NB4 (cell line): Measurements from ENCODE around the gene PNPT1.
"Not testable (repeated sequence)": the region's sequence is repeated elsewhere in the genome, so short reads cannot be mapped to it uniquely, and the experiment has no call there.

Experiments
- DNase-seq: peaks from one replicate; pipeline ENCODE4 v3.0.0; 2010; ENCODE audit warnings: low read depth
- H3K4me3 ChIP-seq: one replicate; pipeline ENCODE4 v1.5.1; 2011; ENCODE audit warnings: mild to moderate bottlenecking, low read depth, low read length, moderate library complexity
- CTCF ChIP-seq: IDR thresholded peaks from one replicate; pipeline ENCODE4 v1.5.1; 2012; ENCODE audit warnings: low read depth, low read length
- MYC ChIP-seq: IDR thresholded peaks from 2 replicates; pipeline ENCODE4 v1.6.1; 2011; ENCODE audit warnings: low read depth, low read length
- POLR2A ChIP-seq: IDR thresholded peaks from 2 replicates; pipeline ENCODE4 v1.6.1; 2011; ENCODE audit warnings: mild to moderate bottlenecking; ENCODE audit not compliant: insufficient read length; ENCODE audit errors: extremely low read depth
- TF ChIP-seq, protein P1 (sequence below): IDR thresholded peaks from 2 replicates; pipeline ENCODE4 v1.6.1; 2011; ENCODE audit warnings: low read depth, low read length

The PNPT1 gene

DNA sequence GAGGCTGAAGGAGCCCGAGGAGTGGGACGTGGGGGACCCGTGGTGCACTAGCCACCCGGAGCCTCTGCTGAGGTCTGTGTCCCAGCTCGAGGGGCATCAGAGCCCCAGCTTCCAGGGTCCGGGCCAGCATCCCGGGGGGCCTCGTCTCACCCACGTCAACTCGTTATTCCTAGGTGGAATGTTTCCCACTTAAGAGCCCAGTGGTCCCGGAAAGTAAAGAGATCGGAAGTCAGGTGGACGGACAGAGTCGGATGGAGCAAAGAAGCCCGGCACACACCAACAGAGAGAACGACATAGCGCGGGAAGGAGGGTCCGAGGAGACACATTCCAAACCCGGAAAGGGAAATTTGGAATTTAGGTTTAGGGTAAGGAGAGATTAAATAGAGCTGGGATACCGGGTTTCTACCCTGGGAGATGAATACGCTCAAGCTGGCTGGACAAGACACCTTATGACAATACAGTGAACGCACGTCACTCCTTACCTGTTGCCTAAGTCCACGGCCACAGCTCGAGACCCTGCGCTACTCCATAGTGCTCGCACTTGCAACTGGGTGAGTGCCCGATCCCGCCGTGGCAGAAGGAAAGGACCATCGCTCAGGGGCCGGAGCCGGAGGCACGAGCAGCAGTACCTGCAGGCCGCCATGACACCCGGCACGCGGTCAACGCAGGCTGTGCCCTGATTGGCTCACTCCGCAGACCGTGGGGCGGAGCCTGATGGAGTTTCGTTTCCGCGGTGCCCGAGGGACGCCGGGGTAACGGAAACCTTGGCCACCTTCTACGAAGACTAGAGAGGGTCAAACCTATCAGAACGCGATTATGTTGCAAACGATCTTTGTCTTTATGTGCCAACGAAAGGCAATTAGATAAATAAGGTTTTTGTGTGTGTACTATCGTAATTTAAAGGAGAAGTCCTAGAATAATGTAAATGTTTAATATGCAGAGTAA is at the start of gene PNPT1:
TSS of gene PNPT1 (minus strand) at position 664 of the 945 bp plus-strand sequence. CDS start at position 643, 21 bp downstream.
- H3K4me3 ChIP-seq: peak within 1 kb of the TSS; percentile 79
- DNase-seq: peak; percentile 97
- TF ChIP-seq CTCF: no peak
- peak; percentile 79 for TF ChIP-seq POLR2A
- TF ChIP-seq, protein P1, sequence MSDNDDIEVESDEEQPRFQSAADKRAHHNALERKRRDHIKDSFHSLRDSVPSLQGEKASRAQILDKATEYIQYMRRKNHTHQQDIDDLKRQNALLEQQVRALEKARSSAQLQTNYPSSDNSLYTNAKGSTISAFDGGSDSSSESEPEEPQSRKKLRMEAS: peak; percentile 97
- TF ChIP-seq MYC: peak; percentile 99

DNA sequence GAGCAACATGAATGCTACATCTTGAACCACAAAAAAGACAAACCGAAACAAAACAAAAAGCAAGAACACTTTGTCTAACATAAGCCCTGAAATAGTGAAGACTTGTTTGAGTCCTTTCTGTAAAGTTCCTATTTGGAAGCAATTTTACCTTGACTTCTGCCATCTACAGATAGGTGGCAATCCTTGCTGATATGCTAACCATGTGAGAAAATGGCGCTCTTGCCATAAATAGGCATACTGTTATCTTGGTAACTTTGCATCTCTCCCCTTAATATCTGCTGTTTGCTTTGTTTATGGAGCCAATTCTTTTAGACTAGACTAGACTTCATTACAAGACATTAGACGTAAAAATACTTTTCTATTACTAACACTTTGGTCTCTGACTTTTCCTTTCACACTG is 49.4 kb upstream of the PNPT1 start:
- no peak overlapping the region for H3K4me3 ChIP-seq
- TF ChIP-seq POLR2A (no peak), MYC (no peak), CTCF (no peak)
- TF ChIP-seq, protein P1: no peak
- no peak for DNase-seq

DNA sequence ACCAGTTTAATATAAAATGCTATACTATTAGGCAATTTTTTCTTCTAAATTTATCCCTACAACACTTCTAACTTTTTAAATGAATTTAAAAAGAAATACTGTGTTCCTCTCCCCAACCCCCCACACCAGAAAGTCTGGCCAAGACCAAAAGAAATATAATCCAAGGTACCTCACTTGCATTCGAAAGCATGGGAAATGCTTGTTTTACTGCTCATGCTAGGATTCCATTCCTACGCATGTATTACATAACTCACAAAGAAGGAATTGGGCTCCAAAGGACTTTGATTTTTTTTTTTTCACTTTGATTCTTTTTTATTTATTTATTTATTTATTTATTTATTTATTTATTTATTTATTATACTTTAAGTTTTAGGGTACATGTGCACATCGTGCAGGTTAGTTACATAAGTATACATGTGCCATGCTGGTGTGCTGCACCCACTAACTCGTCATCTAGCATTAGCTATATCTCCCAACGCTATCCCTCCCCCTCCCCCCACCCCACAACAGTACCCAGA is 42.4 kb upstream of the PNPT1 start:
- H3K4me3 ChIP-seq, DNase-seq: not testable (repeated sequence)

DNA sequence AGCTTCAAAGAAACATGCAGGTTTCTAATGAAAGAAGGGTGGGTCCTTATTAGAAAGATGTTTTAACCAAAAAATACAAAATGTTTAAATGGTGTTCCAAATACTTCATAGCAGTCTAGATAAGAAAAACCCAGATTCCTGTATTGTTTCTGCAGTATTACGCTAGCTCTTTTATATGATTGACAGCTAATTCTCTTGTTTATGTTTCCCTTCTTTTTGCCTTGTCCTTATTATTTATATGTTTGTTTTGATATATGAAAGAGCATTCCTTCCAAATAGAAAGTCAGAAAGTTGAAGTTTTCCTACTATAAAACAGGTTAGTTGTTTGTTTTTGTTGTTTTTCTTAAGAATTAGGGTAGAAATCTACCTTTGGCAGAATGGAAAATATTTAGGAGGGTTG is 41.1 kb upstream of the PNPT1 start:
- TF ChIP-seq, protein P1: no peak
- no peak for TF ChIP-seq POLR2A
- no peak for TF ChIP-seq MYC
- no peak for TF ChIP-seq CTCF
- no peak overlapping the region for H3K4me3 ChIP-seq
- no peak for DNase-seq

DNA sequence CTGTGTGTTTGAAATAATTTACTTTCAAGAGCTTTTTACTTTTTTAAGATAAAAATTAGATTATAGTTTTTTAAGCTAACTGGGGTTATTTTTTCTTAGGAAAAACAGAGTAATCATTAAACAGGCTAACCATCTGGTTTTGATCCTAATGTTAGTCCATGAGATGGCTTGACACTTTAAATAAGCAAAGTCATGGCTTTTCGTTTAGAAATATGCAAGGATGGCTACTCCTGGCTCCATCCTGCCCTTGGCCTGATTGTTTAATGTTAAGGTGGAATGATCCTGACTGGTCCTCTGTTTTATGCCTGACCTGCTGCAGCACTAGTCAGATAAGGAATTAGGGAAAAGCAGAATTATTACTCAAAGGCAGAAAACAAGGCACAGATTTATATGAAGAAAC is 39.7 kb upstream of the PNPT1 start:
- no peak overlapping the region for H3K4me3 ChIP-seq
- TF ChIP-seq, protein P1: no peak
- TF ChIP-seq MYC (no peak), CTCF (no peak)
- DNase-seq: no peak

DNA sequence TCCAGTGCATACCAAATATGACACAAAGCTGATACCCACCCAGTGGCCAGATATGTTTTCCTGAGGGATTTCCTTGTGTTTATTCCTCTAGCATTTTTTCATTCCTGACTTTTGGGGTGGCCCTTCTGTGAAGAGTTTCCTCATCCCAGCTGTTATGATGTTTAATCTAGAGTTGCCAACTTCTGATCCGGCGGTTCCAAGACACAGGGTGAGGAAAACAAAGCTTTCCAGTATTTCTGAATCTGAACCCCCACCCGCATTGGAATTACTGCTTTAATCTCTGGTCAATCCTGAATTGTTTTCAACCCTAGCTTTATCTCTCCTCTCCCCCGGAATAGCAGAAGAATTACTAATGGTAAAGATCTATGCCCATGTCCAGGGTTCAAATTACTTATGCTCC is 39.2 kb upstream of the PNPT1 start:
- H3K4me3 ChIP-seq: no peak overlapping the region
- TF ChIP-seq, protein P1: no peak
- TF ChIP-seq CTCF: no peak
- no peak for TF ChIP-seq POLR2A
- TF ChIP-seq MYC: no peak
- no peak for DNase-seq
